ENCODE data around the gene EML6. TPM values are rescaled to one million over a fixed set of nuclear protein-coding genes. Genes with fewer than 3 reads are reported as not detected.

EML6 gene
- total RNA-seq, 1 experiment from 2014 or later = 1.5 TPM

- Histone ChIP-seq H3K9me3 (ENCODE audit: control insufficient read depth, low read depth, low read length) (no peaks in the 10 kb centered on the region), H3K79me1 (ENCODE audit: insufficient read depth, low read depth, low read length, poor library complexity, severe bottlenecking) (peaks cover 5% of the 10 kb centered on the region), H3T11ph (ENCODE audit: low read length) (no peak overlapping the region), H3K27ac (ENCODE audit: insufficient read length, low read depth, low read length) (no peak overlapping the region), H3K4me2 (ENCODE audit: insufficient read depth, insufficient read length, low read length) (no peak overlapping the region), H3K9ac (ENCODE audit: extremely low read depth, insufficient read length, low read length) (no peak overlapping the region), H2AFZ (ENCODE audit: low read length) (no peak overlapping the region), H2AK5ac (ENCODE audit: insufficient read length, low read length) (no peak overlapping the region), H3K23ac (ENCODE audit: insufficient read length, low read depth, low read length) (no peak overlapping the region), H2BK15ac (ENCODE audit: low read depth, low read length) (no peak overlapping the region), H3K56ac (ENCODE audit: insufficient read length, low read depth, low read length) (no peak overlapping the region), H3K27me3 (ENCODE audit: insufficient read depth, low read length) (no peaks in the 10 kb centered on the region), H4K8ac (replicated peaks; ENCODE audit: insufficient read length, low read depth, low read length) (no peak overlapping the region), H4K20me1 (ENCODE audit: control insufficient read depth, insufficient read depth, insufficient read length) (no peaks in the 10 kb centered on the region), H3K79me2 (ENCODE audit: insufficient read depth, low read length) (peaks cover 43% of the 10 kb centered on the region; the same call in 1 of the 2 replicates), H2BK120ac (ENCODE audit: low read depth, low read length, poor library complexity, severe bottlenecking) (no peak overlapping the region), H2BK12ac (ENCODE audit: insufficient read length, low read depth, low read length) (no peak overlapping the region), H4K5ac (ENCODE audit: insufficient read length, low read depth, low read length) (no peak overlapping the region), H2BK5ac (ENCODE audit: insufficient read length, low read length) (no peak overlapping the region), H3K23me2 (ENCODE audit: insufficient read length, low read depth, low read length, poor library complexity, severe bottlenecking) (no peaks in the 10 kb centered on the region), H4K91ac (ENCODE audit: insufficient read length, low read depth, low read length) (no peak overlapping the region), H2BK20ac (ENCODE audit: low read depth, low read length, poor library complexity, severe bottlenecking) (no peak overlapping the region), H3K4ac (ENCODE audit: low read depth, low read length) (no peak overlapping the region), H3K4me1 (ENCODE audit: insufficient read depth, low read length) (peaks cover 2% of the 10 kb centered on the region), H3K18ac (ENCODE audit: insufficient read length, low read depth, low read length) (no peak overlapping the region), H3K14ac (ENCODE audit: insufficient read depth, low read length) (no peak overlapping the region)
- Mint-ChIP-seq H3K36me3 (ENCODE audit: insufficient read depth in 1 of 3, low read depth in 3 of 3) (0 out of 7 replicates have a peak, but pooled peaks cover 0 to 3% (median 0%) of the 10 kb centered on the region in 3 experiments), H3K27ac (no peak overlapping the region), H3K4me3 (no peak overlapping the region), H3K27me3 (ENCODE audit: low read depth) (no peaks in the 10 kb centered on the region), H3K9me3 (no peaks in the 10 kb centered on the region), H3K4me1 (peaks cover 21 to 28% of the 10 kb centered on the region in 2 experiments)
- no peak for DNase-seq
- peak; percentile 53 for TF ChIP-seq CTCF (conservative IDR thresholded peaks at IDR 0.05)
- WGBS (ENCODE audit: extremely low coverage, insufficient read length, low lambda C conversion rate) = no CpG with 5 or more reads among the region's 1 CpG
These were observed 274.4 kb downstream of the EML6 start for GRCh38 chr2:54997826-54998225.
